HG03139 (cell line): ENCODE data around the gene RIBC2.
"Not testable (repeated sequence)": the region's sequence is repeated elsewhere in the genome, so short reads cannot be mapped to it uniquely, and the experiment has no call there.

ENCODE experiments used
- ATAC-seq: cut with Tn5 transposase; IDR thresholded peaks from one replicate; pipeline ENCODE4 v1.9.1; 2021; ENCODE audit not compliant: unreplicated experiment

The RIBC2 gene

DNA sequence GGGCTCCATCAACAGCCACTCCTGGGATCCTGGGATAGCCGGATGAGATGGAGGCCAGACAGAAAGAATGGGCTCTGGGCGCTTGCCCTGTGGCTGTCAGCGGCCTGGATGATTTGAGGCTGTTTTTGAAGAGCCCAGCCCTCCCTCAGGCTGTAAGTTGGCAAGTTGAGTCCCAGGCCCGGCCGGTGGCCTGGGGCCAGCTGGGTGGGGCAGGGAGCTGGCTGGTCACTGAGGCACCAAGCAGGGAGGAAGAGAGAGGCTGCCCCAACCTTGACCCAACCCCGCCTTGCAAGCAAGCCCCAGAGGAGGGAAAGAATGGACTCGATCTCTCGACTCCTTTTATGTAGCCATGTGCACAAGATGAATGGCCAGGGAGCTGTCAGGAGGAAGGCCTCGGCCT lies 34.9 kb downstream of the RIBC2 start:
- ATAC-seq: no peak

- ATAC-seq: not testable (repeated sequence)
Observed at GRCh38 chr22:45449442-45449841, 35.9 kb downstream of the RIBC2 start.

GRCh38 chr22:45450101-45450785 lies 36.8 kb downstream of the RIBC2 start:
- no peak for ATAC-seq

DNA sequence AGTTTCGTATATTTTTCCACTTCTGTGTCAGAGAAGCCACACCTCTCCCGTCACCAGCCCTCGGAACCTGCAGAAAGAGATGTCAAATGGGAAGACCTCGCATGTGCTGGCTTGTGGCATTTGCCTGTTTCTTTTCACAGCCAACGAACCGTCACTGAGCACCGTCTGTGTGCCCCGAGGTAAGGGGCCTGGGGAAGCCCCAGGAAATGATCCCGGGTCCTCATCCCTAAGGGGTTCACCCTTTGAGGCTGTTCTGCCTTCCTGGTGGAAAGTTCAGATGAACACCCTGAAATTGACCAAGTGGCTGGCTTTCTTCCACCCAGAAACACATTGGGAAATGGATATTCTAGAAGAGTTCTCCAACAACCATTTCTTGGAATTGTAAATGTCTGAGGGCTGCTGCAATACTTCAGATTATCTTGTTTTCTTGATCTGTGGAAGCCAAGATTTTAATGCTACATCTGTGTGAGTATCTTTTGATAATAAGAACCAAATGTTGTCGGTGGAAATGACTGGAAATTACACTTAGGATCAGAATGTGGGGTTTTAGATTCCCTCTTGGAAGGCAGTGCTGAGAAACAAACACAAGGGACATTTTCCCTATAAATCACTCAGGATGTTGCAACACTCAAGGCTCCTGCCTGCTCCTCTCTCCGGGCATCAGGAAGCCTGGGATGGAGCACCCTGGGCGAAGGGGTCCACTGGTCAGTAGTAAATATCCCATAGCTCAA lies 37.6 kb downstream of the RIBC2 start:
- no peak for ATAC-seq

DNA sequence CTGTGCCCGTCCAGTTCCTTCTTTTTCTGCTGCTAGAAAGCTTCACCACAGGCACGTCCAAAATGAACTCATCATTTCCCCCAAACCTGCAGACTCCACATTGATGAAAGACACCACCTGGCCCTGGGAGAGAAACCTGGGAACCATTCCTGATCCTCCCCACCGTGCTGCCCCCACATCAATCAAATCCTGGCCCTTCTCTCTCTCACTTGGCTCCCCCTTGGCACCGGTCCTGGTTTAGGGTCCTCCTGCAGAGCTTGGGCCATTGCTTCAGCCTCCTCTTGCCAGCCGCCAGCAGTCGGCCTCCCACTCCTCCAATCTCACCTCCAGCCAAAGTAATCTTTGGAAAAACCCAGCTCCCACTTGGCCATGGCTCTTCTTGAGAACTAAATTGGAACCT lies 38.5 kb downstream of the RIBC2 start:
- no peak for ATAC-seq

DNA sequence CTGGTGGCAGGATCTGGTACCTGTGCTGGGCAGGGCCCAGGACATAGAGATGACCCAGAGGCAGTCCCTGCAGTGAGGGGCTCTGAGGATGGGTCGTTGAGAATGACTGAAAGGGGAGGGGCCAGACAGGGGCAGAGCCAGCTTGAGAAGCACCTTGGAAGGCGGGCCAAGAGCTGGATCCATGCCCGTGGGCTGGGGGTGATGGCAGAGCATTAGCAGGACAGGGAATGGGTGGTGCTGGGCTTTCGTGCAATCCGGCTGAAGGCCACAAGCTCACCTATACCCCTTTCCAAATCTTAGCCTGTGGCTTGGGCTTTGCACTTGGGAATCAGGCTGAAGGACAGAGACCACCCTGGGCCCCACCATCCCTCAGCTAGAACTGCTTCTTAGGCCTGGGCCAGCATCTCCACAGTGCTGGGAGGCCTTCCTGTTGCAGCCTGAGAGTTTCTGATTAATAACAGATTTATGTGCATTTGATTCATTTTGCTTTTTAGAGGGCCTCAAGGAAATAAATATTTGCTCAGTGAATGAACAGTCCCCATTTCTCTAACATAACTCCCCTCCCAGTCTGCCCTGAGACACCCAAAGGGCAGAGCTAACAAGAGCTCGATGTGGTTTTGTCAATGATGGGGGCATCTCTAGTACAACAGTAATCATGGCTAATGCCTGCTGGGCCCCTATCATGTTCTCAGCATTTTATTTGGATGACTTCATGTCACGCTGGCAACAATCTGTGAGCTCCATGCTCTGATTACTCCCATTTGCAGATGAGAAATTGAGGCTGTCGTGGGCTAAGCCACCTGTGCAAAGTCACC lies 39.3 kb downstream of the RIBC2 start:
- ATAC-seq: no peak

DNA sequence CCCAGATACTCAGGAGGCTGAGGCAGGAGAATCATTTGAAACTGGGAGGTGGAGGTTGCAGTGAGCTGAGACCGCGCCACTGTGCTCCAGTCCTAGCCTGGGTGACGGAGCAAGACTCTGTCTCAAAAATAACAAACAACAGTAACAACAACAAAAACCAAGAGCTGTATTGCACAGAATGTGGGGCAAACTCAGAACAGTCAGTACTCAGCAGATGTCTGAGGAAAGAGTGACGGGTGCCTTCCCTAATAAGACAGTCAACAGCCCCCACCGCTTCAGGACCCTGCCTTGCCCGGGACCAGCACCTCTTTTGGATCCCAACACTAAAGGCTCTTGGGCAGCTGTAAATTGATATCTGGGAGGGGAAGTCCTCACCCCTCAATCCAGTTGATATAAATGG lies 40.3 kb downstream of the RIBC2 start:
- ATAC-seq: no peak

DNA sequence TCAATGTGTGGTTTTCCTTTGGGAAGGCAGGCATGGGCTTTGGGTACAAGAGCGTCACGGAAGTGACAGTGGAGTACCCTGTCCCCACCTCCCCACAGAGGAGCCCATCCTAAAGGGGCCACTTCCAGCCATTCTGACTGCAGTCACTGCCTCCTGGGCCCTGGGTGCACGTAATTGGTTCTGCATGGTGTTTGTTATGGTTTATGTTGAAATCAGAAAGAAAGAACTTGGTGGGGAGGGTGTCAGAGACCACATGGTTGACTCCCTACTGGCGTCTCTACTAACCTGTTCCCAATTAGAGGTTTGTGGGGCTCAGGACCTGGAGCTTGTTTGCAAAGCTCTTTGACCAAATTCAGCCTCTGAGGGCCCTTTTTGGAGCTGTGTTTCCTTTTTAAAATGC lies 40.8 kb downstream of the RIBC2 start:
- no peak for ATAC-seq

DNA sequence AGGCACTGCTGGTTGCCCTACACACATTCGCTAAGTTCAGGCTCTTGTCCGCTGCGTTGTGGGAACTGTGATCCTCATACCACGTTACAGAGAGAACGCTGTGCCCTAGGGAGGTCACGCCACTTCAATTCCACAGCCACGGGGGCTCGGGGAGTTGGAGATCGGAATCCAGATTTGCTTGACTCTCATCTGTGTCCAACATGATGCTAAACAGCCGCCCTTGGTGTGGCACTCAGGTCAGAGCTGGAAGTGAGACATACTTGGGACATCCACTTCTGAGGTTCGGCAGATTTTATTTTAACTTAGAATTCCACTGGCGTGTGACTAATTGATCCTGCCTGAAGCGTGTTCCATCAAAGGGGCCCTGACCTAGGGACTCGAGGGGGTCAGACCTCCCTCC lies 41.7 kb downstream of the RIBC2 start:
- ATAC-seq: no peak

GRCh38 chr22:45455621-45456020 lies 42.1 kb downstream of the RIBC2 start:
- ATAC-seq: no peak

- ATAC-seq: no peak
Observed at GRCh38 chr22:45456811-45457210, 43.3 kb downstream of the RIBC2 start.

- no peak for ATAC-seq
Observed at GRCh38 chr22:45458532-45458931, 45.0 kb downstream of the RIBC2 start.

- ATAC-seq: no peak
Observed at GRCh38 chr22:45459235-45459634, 45.7 kb downstream of the RIBC2 start.

DNA sequence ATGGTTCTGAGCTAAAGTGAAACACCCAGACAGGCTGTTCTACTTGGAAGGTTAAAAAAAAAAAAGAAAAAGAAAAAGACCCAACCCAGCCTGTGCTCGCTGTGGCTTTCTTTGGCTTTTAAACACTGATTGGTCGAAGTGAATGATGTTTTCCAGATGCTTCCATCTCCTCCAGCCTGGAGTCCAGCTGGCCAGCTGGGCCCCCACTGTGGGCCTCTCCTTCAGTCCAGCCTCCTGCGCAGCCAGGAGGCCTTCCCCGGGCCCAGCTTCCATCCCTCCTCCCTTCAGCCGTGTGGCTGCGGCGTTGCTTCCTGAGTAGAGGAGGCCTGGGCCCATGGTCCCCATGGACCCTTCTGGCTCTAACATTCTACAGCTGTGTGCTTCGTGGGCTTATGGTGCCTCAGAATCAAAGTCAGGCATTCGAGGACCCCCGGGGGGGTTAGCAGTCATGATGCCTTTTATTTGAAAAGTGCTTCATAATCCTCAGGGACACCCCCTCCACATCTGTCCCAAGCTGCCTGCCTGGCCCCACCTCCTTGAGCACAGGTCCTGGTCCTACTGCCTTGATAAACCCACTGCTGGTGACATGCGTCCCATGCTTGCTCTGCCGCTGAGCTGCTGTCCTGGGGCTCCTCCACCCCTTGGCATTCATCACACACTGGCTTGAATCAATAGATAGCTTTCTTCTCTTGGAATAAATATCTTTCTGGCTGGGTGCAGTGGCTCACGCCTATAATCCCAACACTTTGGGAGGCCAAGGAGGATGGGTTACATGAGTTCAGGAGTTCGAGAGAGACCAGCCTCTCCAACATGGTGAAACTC lies 47.0 kb downstream of the RIBC2 start:
- no peak for ATAC-seq

- no peak for ATAC-seq
Observed at GRCh38 chr22:45462034-45462655, 48.7 kb downstream of the RIBC2 start.

DNA sequence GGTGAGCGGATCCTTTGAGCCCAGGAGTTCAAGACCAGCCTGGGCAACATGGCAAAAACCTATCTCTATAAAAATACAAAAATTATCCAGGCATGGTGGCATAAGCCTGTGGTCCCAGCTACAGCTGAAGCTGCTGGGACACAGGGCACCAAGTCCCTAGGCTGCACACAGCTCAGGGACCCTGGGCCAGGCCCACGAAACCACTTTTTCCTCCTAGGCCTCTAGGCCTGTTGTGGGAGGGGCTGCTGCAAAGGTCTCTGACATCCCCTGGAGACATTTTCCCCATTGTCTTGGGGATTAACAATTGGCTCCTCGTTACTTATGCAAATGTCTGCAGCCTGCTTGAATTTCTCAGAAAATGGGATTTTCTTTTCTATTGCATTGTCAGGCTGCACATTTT lies 50.2 kb downstream of the RIBC2 start:
- not testable (repeated sequence) for ATAC-seq

- ATAC-seq: no peak
Observed at GRCh38 chr22:45465633-45466032, 52.1 kb downstream of the RIBC2 start.

DNA sequence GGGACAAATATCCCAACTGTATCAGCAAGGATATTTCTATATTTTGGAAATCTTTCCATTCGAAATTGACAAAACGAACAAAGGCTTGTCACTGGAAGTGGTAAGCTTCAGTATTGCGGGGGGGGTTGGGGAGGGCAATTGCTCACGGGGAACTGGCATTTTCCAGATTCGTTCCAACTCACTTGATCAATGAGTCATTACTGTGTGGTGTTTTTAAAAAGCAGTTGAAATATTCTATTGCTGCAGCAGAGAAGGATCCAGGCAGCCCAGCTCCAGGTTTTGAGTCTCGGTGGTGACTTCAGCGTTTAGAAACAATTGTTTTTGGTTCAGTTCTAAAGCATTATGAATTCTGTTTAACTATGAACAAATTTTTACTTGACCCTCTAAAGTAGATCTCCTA lies 55.4 kb downstream of the RIBC2 start:
- no peak for ATAC-seq

DNA sequence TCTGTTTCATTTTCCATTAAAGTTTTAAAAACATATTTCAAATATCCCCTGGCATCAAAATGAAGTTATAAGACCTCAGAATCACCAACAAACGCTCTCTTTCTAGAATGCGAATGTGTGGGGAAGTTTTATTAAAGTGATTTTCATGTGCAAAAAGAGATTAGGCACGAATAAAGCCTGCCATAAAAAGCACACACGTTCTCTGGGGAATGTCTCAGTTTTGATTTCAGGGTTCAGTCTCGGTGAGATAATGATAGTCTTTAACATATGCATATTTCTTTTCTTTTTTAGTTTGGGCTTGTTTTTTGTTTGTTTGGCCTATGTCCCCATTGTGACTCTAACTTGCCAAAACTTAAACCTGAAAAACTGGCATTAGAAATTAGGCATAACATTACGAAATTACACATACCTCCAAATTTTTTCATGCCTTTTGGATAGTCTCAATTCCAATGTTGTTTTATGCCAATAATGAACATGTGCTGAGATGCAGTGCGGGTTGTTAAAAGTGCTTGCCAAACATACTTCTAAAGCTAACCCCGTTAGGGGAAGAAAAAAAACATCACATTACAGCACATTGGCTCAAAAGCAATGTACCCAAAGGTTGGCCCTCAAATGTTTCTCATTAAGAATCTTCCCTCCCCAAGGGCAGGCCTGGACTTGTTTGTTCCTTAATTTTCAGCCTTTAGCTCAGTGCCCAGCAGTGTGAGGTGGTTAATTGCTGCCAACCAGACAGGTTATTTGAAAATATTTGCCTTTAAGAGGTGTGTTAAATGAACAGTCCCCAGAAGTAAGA lies 56.0 kb downstream of the RIBC2 start:
- ATAC-seq: no peak

DNA sequence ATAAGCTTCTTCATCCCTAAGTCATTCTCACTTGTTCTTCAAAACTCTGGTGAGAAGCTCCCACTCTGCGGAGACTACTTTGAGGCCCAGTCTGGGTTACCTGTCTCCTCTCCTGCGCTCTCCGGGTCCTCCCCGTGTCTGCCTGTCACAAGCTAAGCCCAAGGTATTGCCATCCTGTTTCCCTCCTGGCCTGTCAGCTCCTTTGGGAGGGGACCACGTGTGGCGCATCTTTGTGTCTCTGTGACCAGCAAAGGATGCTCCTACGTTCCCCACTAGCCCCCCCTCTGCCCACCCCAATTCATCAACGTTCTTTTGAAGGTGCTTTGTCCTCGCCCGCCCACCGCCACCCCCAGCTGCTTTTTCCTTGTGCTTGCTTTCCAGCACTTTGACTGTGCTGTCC lies 57.4 kb downstream of the RIBC2 start:
- ATAC-seq: no peak
